Neural crest cell (in vitro differentiated cells): ENCODE measurements around the gene DPEP1. TPM values are rescaled to one million over a fixed set of nuclear protein-coding genes. Genes with fewer than 3 reads are reported as not detected.

Experiments
- DNase-seq: peaks from one replicate; pipeline ENCODE4 v3.0.0; 2021; ENCODE audit warnings: low read depth, mixed read lengths, low spot score
- H3K27ac Mint-ChIP-seq: one replicate; pipeline ENCODE4 v1.8.0; 2021; ENCODE audit warnings: mild to moderate bottlenecking, mixed read lengths; ENCODE audit not compliant: unreplicated experiment
- H3K27me3 Mint-ChIP-seq: 2 replicates; pipeline ENCODE4 v1.8.0; 2021; ENCODE audit warnings: low read depth, mild to moderate bottlenecking, mixed read lengths
- H3K36me3 Mint-ChIP-seq: 2 replicates; pipeline ENCODE4 v1.8.0; 2021; ENCODE audit warnings: low read depth, mild to moderate bottlenecking, mixed read lengths
- H3K4me1 Mint-ChIP-seq: 2 replicates; pipeline ENCODE4 v1.8.0; 2021; ENCODE audit warnings: mixed read lengths
- H3K4me3 Mint-ChIP-seq: one replicate; pipeline ENCODE4 v1.8.0; 2021; ENCODE audit warnings: mild to moderate bottlenecking, mixed read lengths
- H3K9me3 Mint-ChIP-seq: 2 replicates; pipeline ENCODE4 v1.8.0; 2021; ENCODE audit warnings: mixed read lengths
- total RNA-seq: library from RNA; stranded (reverse); gene quantifications from 2 replicates; pipeline ENCODE4 v1.2.1, GENCODE V29; 2021
- TF ChIP-seq, protein P1 (sequence below): fragments of 200-600 bp; sonication (generic); conservative IDR thresholded peaks from 2 replicates; pipeline ENCODE4 v1.5.0; 2021; ENCODE audit warnings: antibody characterized with exemption, mild to moderate bottlenecking

The DPEP1 gene
- total RNA-seq, 1 donor from 2014 or later = 0.21 TPM

DNA sequence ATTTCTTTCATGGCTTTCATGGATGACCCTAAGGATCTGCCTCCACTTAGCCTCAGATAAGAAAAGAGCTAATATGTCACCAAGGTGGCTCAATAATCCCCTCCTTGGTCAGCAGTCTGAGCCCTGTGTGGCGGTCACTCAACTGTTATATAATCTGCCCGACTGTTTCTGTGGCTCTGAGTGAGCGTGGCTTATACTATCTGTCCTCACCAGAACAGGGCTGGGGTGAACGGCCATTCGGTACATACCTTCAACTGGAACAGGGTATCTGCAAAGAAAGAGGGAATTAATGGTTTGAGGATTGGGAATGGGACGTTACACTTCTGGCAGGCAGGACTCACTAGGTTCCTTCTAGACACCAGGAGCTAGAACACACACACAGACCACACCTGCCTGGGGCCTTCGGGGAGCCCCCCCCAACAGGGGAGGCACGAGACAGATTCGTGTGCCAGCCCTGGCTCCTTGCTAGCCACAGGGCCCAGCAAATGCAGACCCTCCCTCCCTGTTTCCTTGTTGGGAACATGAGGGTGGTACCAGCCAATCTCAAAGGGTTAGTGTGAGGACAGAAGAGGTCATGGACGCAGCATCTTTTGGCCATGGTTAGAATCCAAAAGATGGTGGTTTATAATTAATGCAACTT lies 40.3 kb downstream of the DPEP1 start:
- Mint-ChIP-seq H3K36me3 (peaks cover 9% of the 10 kb centered on the region), H3K9me3 (no peaks in the 10 kb centered on the region), H3K4me1 (peaks cover 17% of the 10 kb centered on the region), H3K27me3 (no peaks in the 10 kb centered on the region), H3K27ac (no peak overlapping the region), H3K4me3 (peak overlapping the region; percentile 67)
- TF ChIP-seq, protein P1, sequence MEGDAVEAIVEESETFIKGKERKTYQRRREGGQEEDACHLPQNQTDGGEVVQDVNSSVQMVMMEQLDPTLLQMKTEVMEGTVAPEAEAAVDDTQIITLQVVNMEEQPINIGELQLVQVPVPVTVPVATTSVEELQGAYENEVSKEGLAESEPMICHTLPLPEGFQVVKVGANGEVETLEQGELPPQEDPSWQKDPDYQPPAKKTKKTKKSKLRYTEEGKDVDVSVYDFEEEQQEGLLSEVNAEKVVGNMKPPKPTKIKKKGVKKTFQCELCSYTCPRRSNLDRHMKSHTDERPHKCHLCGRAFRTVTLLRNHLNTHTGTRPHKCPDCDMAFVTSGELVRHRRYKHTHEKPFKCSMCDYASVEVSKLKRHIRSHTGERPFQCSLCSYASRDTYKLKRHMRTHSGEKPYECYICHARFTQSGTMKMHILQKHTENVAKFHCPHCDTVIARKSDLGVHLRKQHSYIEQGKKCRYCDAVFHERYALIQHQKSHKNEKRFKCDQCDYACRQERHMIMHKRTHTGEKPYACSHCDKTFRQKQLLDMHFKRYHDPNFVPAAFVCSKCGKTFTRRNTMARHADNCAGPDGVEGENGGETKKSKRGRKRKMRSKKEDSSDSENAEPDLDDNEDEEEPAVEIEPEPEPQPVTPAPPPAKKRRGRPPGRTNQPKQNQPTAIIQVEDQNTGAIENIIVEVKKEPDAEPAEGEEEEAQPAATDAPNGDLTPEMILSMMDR = no peak
- no peak for DNase-seq

DNA sequence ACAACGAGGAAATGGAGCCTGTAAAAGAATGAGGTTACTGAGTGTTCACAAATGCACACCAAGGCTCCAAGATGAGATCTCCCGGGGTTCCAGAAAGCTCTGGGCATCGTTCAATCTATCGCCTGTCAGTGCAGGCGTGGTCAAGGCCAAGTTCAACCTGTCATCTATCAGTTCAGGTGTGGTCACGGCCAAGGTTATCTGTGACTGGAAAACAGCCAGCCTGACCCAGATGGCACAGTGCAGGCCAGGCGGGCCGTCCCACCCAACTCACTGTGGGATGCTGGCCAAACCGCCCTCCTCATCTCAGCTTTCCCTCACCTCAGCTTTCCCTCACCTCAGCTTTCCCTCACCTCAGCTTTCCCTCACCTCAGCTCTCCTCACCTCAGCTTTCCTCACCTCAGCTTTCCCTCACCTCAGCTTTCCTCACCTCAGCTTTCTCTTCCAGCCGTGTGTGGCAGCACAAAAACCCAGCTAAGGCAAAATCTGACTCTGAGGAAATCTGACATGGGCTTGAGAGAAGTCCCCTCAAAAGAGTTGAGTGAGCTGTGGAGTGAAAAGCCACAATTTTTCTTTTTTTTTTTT lies 41.7 kb downstream of the DPEP1 start:
- TF ChIP-seq, protein P1 = no peak
- Mint-ChIP-seq H3K4me3 (peak overlapping the region; percentile 82), H3K27me3 (no peaks in the 10 kb centered on the region), H3K9me3 (no peaks in the 10 kb centered on the region), H3K4me1 (peaks cover 19% of the 10 kb centered on the region), H3K27ac (no peak overlapping the region), H3K36me3 (peaks cover 11% of the 10 kb centered on the region)
- DNase-seq = no peak

DNA sequence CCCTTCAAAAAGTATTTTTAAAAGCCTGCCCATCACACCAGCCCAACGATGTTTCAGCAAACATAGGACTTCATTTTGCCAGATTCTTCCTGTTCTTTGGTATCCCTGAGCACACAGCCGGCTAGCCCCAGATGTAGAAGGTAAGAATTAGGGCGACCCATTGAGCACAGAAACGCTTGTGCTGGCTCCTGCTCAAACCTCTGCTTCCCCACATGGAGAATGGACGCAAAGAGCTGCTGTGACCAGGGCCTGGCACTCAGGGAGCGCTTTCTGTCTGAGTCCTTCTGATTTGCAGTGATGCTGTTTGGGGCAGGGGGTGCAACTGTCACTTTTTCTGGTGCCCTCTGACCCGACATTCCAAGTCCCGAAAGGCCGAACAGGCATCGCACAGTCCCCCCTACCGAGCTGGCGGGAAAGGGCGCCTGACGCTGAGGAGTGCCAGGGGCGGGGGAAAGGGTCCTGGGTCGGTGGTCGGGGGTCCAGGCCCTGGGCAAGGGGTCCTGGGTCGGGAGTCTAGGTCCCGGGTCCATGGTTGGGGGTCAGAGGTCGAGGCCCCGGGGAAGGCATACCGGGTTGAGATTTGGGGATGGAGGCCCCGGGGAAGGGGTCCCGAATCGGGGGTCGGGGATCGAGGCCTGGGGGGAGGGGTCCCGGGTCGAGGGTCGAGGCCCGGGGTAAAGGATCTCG lies 43.1 kb downstream of the DPEP1 start:
- Mint-ChIP-seq H3K27ac (no peak overlapping the region), H3K27me3 (no peaks in the 10 kb centered on the region), H3K4me1 (peaks cover 19% of the 10 kb centered on the region), H3K4me3 (peak overlapping the region; percentile 87), H3K36me3 (peaks cover 24% of the 10 kb centered on the region), H3K9me3 (no peaks in the 10 kb centered on the region)
- TF ChIP-seq, protein P1 = no peak
- DNase-seq = no peak

DNA sequence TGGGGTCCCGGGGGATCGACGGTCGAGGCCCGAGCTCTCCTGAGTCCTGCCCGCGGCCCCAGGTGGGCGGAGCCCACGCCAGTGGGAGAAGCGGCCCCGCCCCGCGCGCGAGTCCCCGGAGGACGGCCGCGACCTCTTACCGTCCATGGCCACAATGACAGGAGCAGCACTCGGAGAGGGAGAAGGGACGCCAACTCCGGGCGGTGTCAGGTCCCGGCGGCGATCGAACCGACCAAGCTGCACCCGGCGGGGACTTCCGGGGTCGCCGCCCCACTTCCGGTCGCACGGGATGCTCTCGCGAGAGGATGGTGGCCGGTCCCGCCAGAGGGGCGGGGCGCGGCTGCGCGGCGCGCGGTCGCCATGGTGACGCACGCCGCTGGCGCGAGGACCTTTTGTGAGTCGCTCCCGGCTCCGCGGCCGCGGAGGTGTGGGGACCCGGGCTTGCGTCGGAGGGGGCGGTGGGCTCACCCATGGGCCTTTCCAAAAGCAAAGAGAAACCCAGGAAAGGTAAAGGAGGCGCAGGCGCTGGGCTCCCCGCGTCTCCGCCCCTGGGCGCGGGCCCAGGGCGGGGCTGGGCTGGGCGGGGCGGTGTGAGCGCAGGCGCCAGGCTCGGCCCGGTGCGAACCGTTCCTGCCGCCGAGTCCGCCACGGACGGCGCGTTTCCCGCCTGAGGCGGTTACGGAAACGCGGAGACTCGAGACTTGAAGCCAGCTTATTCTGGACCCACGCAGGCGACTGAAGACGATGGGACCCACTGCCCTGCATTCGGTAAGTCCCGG lies 44.2 kb downstream of the DPEP1 start, which contains the start of the genes CHMP1A and SPATA33:
TSS of gene CHMP1A (minus strand) at position 267 of the 779 bp plus-strand sequence. CDS start at position 147, 120 bp downstream.
TSS of gene SPATA33 (plus strand) at position 395 of the 779 bp plus-strand sequence. CDS start at position 471, 76 bp downstream.
- TF ChIP-seq, protein P1 = no peak
- DNase-seq = peak; percentile 92

DNA sequence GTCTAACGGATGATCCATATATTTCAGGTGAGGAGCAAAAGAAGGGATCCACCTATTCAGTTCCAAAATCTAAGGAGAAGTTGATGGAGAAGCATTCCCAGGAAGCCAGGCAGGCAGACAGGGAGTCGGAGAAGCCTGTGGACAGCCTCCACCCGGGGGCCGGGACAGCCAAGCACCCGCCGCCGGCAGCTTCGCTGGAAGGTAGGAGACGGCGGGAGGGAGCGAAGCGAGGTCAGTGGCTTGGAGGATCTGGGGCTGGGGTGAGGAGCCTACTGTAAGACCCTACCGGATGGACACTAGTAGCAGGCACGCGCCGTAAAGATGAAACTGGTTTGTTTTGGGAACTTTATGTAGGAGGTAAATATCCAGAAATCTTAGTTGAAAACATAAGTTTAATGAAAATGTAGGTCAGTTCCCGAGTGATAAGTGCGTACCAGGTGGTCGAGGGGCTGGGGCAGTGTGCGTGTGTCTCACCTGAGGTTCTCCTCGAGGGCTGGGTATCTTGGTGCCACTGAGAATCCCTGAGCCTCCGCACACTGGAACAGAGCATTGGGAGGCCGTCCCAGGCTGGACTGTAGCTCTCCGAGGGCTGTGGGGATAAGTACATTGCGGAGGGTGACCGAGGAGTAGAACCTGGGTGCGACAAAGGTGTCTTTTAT lies 44.9 kb downstream of the DPEP1 start:
- Mint-ChIP-seq H3K4me3 (peak overlapping the region; percentile 89), H3K27ac (peak overlapping the region; percentile 94), H3K9me3 (no peaks in the 10 kb centered on the region), H3K27me3 (no peaks in the 10 kb centered on the region), H3K4me1 (peaks cover 19% of the 10 kb centered on the region), H3K36me3 (peaks cover 28% of the 10 kb centered on the region)
- no peak for DNase-seq
- TF ChIP-seq, protein P1 = no peak

More for the DNA sequence above, 44.2 kb downstream of the DPEP1 start, which contains the start of the genes CHMP1A and SPATA33:
- peaks cover 26% of the 10 kb centered on the region for H3K36me3 Mint-ChIP-seq
- H3K4me3 Mint-ChIP-seq = peak within 1 kb of the TSS; percentile 89
- peak within 1 kb of the TSS; percentile 94 for H3K27ac Mint-ChIP-seq
- no peaks in the 10 kb centered on the region for H3K9me3 Mint-ChIP-seq
- H3K27me3 Mint-ChIP-seq = no peaks in the 10 kb centered on the region
- H3K4me1 Mint-ChIP-seq = peaks cover 19% of the 10 kb centered on the region
